ENCODE results near the gene FADS2. TPM values are rescaled to one million over a fixed set of nuclear protein-coding genes. Genes with fewer than 3 reads are reported as not detected.

The FADS2 gene
- total and polyA plus RNA-seq, 2 of the 13 experiments (the other 11 are each of a cell fraction or from before 2014, with no cell fraction given): 90.1 to 124 TPM

DNA sequence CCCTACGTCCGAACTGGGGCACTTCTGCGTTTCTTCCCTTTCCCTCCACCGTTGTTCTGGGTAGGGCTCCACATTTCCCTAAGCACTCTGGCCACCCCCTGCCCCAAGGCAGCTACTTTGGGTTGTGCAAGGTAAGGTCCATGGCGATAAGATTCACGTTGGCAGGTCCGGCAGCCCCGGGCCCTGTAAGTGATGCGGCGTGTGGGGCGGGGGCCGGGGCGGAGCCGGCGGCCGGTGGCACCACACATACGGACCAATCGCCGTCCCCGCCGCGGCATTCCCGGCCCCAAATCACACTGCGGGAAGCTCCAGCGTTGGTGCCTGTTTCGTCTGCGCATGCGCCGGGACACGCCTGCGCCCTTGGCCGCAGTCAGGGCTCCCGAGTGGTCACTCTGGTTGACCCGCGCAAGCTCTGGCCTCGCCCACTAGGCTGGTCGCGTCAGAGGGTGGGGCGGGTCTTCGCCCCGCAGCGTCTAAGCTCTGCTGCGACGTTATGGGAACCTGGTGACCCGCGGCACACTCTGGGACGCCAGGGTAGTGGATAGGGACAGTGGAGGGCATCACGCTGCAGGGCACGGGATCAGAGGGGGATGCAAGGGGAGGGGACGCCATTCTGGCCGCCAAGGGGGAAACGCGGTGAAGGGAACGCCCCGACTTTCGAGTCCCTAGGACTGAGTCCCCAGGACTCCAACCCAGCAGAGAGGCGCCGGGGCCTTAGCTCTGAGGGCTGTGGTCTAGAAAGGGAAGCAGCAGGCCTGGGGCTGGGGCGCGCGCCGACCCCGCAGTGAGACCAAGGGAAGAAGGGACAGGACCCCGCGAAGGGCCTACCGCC is 12.9 kb upstream of the FADS2 start (continued):
- TF ChIP-seq MED13 (CRISPR knock-in tag; IDR thresholded peaks at IDR 0.05) (peak; percentile 44; the same call in 1 of the 2 replicates), CREM (IDR thresholded peaks at IDR 0.05) (peak; percentile 69), CREM (CRISPR knock-in tag; IDR thresholded peaks at IDR 0.05) (no peak), ZNF615 (CRISPR knock-in tag; IDR thresholded peaks at IDR 0.05; ENCODE audit: borderline replicate concordance) (0 out of 2 replicates have a peak, but pooled peaks have one; percentile 62), ZNF264 (CRISPR knock-in tag; IDR thresholded peaks at IDR 0.05) (no peak), ZSCAN20 (CRISPR knock-in tag; IDR thresholded peaks at IDR 0.05; ENCODE audit: borderline replicate concordance) (no peak; the same call in 1 of the 2 replicates), ZNF746 (CRISPR knock-in tag; IDR thresholded peaks at IDR 0.05) (no peak), ATRX (CRISPR knock-in tag; IDR thresholded peaks at IDR 0.05; ENCODE audit: borderline replicate concordance) (no peak), ARNTL (CRISPR knock-in tag; IDR thresholded peaks at IDR 0.05) (peak; percentile 63; the same call in 1 of the 2 replicates)
- TF ChIP-seq, protein P1, sequence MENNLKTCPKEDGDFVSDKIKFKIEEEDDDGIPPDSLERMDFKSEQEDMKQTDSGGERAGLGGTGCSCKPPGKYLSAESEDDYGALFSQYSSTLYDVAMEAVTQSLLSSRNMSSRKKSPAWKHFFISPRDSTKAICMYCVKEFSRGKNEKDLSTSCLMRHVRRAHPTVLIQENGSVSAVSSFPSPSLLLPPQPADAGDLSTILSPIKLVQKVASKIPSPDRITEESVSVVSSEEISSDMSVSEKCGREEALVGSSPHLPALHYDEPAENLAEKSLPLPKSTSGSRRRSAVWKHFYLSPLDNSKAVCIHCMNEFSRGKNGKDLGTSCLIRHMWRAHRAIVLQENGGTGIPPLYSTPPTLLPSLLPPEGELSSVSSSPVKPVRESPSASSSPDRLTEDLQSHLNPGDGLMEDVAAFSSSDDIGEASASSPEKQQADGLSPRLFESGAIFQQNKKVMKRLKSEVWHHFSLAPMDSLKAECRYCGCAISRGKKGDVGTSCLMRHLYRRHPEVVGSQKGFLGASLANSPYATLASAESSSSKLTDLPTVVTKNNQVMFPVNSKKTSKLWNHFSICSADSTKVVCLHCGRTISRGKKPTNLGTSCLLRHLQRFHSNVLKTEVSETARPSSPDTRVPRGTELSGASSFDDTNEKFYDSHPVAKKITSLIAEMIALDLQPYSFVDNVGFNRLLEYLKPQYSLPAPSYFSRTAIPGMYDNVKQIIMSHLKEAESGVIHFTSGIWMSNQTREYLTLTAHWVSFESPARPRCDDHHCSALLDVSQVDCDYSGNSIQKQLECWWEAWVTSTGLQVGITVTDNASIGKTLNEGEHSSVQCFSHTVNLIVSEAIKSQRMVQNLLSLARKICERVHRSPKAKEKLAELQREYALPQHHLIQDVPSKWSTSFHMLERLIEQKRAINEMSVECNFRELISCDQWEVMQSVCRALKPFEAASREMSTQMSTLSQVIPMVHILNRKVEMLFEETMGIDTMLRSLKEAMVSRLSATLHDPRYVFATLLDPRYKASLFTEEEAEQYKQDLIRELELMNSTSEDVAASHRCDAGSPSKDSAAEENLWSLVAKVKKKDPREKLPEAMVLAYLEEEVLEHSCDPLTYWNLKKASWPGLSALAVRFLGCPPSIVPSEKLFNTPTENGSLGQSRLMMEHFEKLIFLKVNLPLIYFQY (CRISPR knock-in tag; IDR thresholded peaks at IDR 0.05; ENCODE audit: borderline replicate concordance): no peak
- TF ChIP-seq, protein P2, sequence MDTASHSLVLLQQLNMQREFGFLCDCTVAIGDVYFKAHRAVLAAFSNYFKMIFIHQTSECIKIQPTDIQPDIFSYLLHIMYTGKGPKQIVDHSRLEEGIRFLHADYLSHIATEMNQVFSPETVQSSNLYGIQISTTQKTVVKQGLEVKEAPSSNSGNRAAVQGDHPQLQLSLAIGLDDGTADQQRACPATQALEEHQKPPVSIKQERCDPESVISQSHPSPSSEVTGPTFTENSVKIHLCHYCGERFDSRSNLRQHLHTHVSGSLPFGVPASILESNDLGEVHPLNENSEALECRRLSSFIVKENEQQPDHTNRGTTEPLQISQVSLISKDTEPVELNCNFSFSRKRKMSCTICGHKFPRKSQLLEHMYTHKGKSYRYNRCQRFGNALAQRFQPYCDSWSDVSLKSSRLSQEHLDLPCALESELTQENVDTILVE (CRISPR knock-in tag; IDR thresholded peaks at IDR 0.05): no peak
- TF ChIP-seq, protein P3, sequence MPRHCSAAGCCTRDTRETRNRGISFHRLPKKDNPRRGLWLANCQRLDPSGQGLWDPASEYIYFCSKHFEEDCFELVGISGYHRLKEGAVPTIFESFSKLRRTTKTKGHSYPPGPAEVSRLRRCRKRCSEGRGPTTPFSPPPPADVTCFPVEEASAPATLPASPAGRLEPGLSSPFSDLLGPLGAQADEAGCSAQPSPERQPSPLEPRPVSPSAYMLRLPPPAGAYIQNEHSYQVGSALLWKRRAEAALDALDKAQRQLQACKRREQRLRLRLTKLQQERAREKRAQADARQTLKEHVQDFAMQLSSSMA (CRISPR knock-in tag; IDR thresholded peaks at IDR 0.05): 0 out of 2 replicates have a peak, but pooled peaks have one; percentile 39
- TF ChIP-seq, protein P4, sequence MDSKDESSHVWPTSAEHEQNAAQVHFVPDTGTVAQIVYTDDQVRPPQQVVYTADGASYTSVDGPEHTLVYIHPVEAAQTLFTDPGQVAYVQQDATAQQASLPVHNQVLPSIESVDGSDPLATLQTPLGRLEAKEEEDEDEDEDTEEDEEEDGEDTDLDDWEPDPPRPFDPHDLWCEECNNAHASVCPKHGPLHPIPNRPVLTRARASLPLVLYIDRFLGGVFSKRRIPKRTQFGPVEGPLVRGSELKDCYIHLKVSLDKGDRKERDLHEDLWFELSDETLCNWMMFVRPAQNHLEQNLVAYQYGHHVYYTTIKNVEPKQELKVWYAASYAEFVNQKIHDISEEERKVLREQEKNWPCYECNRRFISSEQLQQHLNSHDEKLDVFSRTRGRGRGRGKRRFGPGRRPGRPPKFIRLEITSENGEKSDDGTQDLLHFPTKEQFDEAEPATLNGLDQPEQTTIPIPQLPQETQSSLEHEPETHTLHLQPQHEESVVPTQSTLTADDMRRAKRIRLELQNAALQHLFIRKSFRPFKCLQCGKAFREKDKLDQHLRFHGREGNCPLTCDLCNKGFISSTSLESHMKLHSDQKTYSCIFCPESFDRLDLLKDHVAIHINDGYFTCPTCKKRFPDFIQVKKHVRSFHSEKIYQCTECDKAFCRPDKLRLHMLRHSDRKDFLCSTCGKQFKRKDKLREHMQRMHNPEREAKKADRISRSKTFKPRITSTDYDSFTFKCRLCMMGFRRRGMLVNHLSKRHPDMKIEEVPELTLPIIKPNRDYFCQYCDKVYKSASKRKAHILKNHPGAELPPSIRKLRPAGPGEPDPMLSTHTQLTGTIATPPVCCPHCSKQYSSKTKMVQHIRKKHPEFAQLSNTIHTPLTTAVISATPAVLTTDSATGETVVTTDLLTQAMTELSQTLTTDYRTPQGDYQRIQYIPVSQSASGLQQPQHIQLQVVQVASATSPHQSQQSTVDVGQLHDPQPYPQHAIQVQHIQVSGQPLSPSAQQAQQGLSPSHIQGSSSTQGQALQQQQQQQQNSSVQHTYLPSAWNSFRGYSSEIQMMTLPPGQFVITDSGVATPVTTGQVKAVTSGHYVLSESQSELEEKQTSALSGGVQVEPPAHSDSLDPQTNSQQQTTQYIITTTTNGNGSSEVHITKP (CRISPR knock-in tag; IDR thresholded peaks at IDR 0.05; ENCODE audit: low read depth): no peak
- TF ChIP-seq, protein P5, sequence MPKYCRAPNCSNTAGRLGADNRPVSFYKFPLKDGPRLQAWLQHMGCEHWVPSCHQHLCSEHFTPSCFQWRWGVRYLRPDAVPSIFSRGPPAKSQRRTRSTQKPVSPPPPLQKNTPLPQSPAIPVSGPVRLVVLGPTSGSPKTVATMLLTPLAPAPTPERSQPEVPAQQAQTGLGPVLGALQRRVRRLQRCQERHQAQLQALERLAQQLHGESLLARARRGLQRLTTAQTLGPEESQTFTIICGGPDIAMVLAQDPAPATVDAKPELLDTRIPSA (CRISPR knock-in tag; IDR thresholded peaks at IDR 0.05; ENCODE audit: borderline replicate concordance): no peak; the same call in 1 of the 2 replicates
- TF ChIP-seq, protein P6, sequence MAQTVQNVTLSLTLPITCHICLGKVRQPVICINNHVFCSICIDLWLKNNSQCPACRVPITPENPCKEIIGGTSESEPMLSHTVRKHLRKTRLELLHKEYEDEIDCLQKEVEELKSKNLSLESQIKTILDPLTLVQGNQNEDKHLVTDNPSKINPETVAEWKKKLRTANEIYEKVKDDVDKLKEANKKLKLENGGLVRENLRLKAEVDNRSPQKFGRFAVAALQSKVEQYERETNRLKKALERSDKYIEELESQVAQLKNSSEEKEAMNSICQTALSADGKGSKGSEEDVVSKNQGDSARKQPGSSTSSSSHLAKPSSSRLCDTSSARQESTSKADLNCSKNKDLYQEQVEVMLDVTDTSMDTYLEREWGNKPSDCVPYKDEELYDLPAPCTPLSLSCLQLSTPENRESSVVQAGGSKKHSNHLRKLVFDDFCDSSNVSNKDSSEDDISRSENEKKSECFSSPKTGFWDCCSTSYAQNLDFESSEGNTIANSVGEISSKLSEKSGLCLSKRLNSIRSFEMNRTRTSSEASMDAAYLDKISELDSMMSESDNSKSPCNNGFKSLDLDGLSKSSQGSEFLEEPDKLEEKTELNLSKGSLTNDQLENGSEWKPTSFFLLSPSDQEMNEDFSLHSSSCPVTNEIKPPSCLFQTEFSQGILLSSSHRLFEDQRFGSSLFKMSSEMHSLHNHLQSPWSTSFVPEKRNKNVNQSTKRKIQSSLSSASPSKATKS (CRISPR knock-in tag; IDR thresholded peaks at IDR 0.05): no peak

Data from HepG2 (cell line).